C4-2B (cell line): ENCODE results near the gene EPHA1.

Experiments
- ZFX ChIP-seq: fragments of 450-650 bp; IDR thresholded peaks from 2 replicates; pipeline ENCODE4 v1.6.1; 2017
- TF ChIP-seq, protein P1 (sequence below): fragments of 450-650 bp; conservative IDR thresholded peaks from 2 replicates; pipeline ENCODE4 v1.5.1; 2017; ENCODE audit warnings: mild to moderate bottlenecking

DNA sequence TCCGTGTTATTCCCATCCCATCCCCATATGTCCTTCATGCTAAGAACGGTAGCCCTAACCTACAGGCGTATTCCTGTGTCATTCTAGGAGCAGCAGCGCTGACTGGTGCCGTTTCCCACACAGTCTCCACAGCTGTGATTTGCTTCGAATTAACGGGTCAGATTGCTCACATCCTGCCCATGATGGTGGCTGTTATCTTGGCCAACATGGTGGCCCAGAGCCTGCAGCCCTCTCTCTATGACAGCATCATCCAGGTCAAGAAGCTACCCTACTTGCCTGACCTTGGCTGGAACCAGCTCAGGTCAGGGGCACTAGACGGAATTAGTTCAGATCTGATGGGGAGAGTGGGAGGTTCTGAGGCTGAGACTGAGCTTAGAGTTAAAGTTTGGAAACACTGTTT is 66.8 kb downstream of the EPHA1 start:
- TF ChIP-seq, protein P1, sequence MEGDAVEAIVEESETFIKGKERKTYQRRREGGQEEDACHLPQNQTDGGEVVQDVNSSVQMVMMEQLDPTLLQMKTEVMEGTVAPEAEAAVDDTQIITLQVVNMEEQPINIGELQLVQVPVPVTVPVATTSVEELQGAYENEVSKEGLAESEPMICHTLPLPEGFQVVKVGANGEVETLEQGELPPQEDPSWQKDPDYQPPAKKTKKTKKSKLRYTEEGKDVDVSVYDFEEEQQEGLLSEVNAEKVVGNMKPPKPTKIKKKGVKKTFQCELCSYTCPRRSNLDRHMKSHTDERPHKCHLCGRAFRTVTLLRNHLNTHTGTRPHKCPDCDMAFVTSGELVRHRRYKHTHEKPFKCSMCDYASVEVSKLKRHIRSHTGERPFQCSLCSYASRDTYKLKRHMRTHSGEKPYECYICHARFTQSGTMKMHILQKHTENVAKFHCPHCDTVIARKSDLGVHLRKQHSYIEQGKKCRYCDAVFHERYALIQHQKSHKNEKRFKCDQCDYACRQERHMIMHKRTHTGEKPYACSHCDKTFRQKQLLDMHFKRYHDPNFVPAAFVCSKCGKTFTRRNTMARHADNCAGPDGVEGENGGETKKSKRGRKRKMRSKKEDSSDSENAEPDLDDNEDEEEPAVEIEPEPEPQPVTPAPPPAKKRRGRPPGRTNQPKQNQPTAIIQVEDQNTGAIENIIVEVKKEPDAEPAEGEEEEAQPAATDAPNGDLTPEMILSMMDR = no peak
- TF ChIP-seq ZFX = no peak
